ENCODE results near the gene DNAJC10.
A peak's percentile ranks its signal among the peaks of the same experiment; 100 is the strongest.

DNAJC10 gene

GRCh38 chr2:182694189-182694588, 21.9 kb upstream of the DNAJC10 start:
- no peak for TF ChIP-seq Cebpa-rat (IDR thresholded peaks at IDR 0.05)
- no peaks in the 10 kb centered on the region for H3K4me1 ChIP-seq
- H3K4me3 ChIP-seq, result no peak overlapping the region
- no peaks in the 10 kb centered on the region for H3K9me3 ChIP-seq
- no peaks in the 10 kb centered on the region for H3K27me3 ChIP-seq
- no peak overlapping the region for H3K9ac ChIP-seq
- H3K36me3 ChIP-seq, result no peaks in the 10 kb centered on the region
- no peak overlapping the region for H3K4me2 ChIP-seq
- H4K20me1 ChIP-seq, result no peaks in the 10 kb centered on the region
- H3K27ac ChIP-seq, result no peak overlapping the region

- Histone ChIP-seq H3K4me2 (no peak overlapping the region), H4K20me1 (no peaks in the 10 kb centered on the region), H3K27ac (no peak overlapping the region), H3K27me3 (no peaks in the 10 kb centered on the region), H3K4me3 (no peak overlapping the region), H3K36me3 (no peaks in the 10 kb centered on the region), H3K9me3 (no peaks in the 10 kb centered on the region), H3K9ac (no peak overlapping the region), H3K4me1 (no peaks in the 10 kb centered on the region)
- no peak for TF ChIP-seq Cebpa-rat (IDR thresholded peaks at IDR 0.05)
Observed at GRCh38 chr2:182695776-182696175, 20.3 kb upstream of the DNAJC10 start.

GRCh38 chr2:182698671-182699070, 17.4 kb upstream of the DNAJC10 start:
- H3K36me3 ChIP-seq, result no peaks in the 10 kb centered on the region
- no peaks in the 10 kb centered on the region for H4K20me1 ChIP-seq

GRCh38 chr2:182705761-182706160, 10.3 kb upstream of the DNAJC10 start:
- H3K9me3 ChIP-seq, result no peaks in the 10 kb centered on the region
- H3K9ac ChIP-seq, result no peak overlapping the region
- H3K36me3 ChIP-seq, result no peaks in the 10 kb centered on the region
- no peaks in the 10 kb centered on the region for H3K27me3 ChIP-seq
- TF ChIP-seq Cebpa-rat (IDR thresholded peaks at IDR 0.05), result no peak
- no peaks in the 10 kb centered on the region for H4K20me1 ChIP-seq
- no peaks in the 10 kb centered on the region for H3K4me1 ChIP-seq
- H3K27ac ChIP-seq, result no peak overlapping the region
- H3K4me3 ChIP-seq, result no peak overlapping the region
- H3K4me2 ChIP-seq, result no peak overlapping the region

More at GRCh38 chr2:182698671-182699070, 17.4 kb upstream of the DNAJC10 start:
- Histone ChIP-seq H3K27me3 (no peaks in the 10 kb centered on the region), H3K4me3 (no peak overlapping the region), H3K4me2 (no peak overlapping the region), H3K4me1 (no peaks in the 10 kb centered on the region), H3K9me3 (no peaks in the 10 kb centered on the region), H3K9ac (no peak overlapping the region), H3K27ac (no peak overlapping the region)
- no peak for TF ChIP-seq Cebpa-rat (IDR thresholded peaks at IDR 0.05)

GRCh38 chr2:182706751-182707150, 9.3 kb upstream of the DNAJC10 start:
- Histone ChIP-seq H3K27ac (no peak overlapping the region), H4K20me1 (no peaks in the 10 kb centered on the region), H3K4me3 (no peak overlapping the region), H3K4me1 (no peaks in the 10 kb centered on the region), H3K27me3 (no peaks in the 10 kb centered on the region), H3K36me3 (no peaks in the 10 kb centered on the region), H3K4me2 (no peak overlapping the region), H3K9me3 (no peaks in the 10 kb centered on the region), H3K9ac (no peak overlapping the region)
- TF ChIP-seq Cebpa-rat (IDR thresholded peaks at IDR 0.05), result no peak

- Histone ChIP-seq H3K4me1 (peaks cover 53% of the 10 kb centered on the region), H3K4me3 (no peak overlapping the region), H3K36me3 (no peaks in the 10 kb centered on the region), H3K9me3 (no peaks in the 10 kb centered on the region), H4K20me1 (no peaks in the 10 kb centered on the region), H3K27me3 (no peaks in the 10 kb centered on the region), H3K4me2 (peak overlapping the region; percentile 96), H3K27ac (no peak overlapping the region), H3K9ac (no peak overlapping the region)
- no peak for TF ChIP-seq Cebpa-rat (IDR thresholded peaks at IDR 0.05)
Observed at GRCh38 chr2:182713601-182714000, 2.5 kb upstream of the DNAJC10 start.

GRCh38 chr2:182715121-182715891, 751 bp upstream of the DNAJC10 start:
- H3K27me3 ChIP-seq, result no peaks in the 10 kb centered on the region
- peak overlapping the region; percentile 80 for H3K9ac ChIP-seq
- H3K4me3 ChIP-seq, result peak overlapping the region; percentile 86
- no peaks in the 10 kb centered on the region for H4K20me1 ChIP-seq
- peak overlapping the region; percentile 82 for H3K27ac ChIP-seq
- H3K36me3 ChIP-seq, result peaks cover 4% of the 10 kb centered on the region; the same call in 1 of the 2 replicates
- no peaks in the 10 kb centered on the region for H3K9me3 ChIP-seq
- no peak for TF ChIP-seq Cebpa-rat (IDR thresholded peaks at IDR 0.05)
- H3K4me2 ChIP-seq, result peak overlapping the region; percentile 96
- peaks cover 60% of the 10 kb centered on the region for H3K4me1 ChIP-seq

GRCh38 chr2:182716650-182716979, 558 bp downstream of the DNAJC10 start:
- H3K27ac ChIP-seq, result peak overlapping the region; percentile 82
- H3K9ac ChIP-seq, result peak overlapping the region; percentile 80
- no peaks in the 10 kb centered on the region for H4K20me1 ChIP-seq
- H3K4me3 ChIP-seq, result peak overlapping the region; percentile 86
- H3K36me3 ChIP-seq, result peaks cover 16% of the 10 kb centered on the region; the same call in 1 of the 2 replicates
- no peak for TF ChIP-seq Cebpa-rat (IDR thresholded peaks at IDR 0.05)
- peak overlapping the region; percentile 96 for H3K4me2 ChIP-seq
- no peaks in the 10 kb centered on the region for H3K9me3 ChIP-seq
- H3K4me1 ChIP-seq, result peaks cover 60% of the 10 kb centered on the region
- H3K27me3 ChIP-seq, result no peaks in the 10 kb centered on the region

- Histone ChIP-seq H3K9ac (no peak overlapping the region; the same call in 1 of the 2 replicates), H3K4me1 (peaks cover 60% of the 10 kb centered on the region), H4K20me1 (no peaks in the 10 kb centered on the region), H3K4me2 (peak overlapping the region; percentile 96), H3K27ac (peak overlapping the region; percentile 82; the same call in 1 of the 2 replicates), H3K36me3 (peaks cover 19% of the 10 kb centered on the region; the same call in 1 of the 2 replicates), H3K4me3 (peak overlapping the region; percentile 86), H3K27me3 (no peaks in the 10 kb centered on the region), H3K9me3 (no peaks in the 10 kb centered on the region)
- no peak for TF ChIP-seq Cebpa-rat (IDR thresholded peaks at IDR 0.05)
Observed at GRCh38 chr2:182717416-182717815, 1.4 kb downstream of the DNAJC10 start.

GRCh38 chr2:182717816-182718215, 1.8 kb downstream of the DNAJC10 start:
- H3K9me3 ChIP-seq, result no peaks in the 10 kb centered on the region
- 0 out of 2 replicates have a peak overlapping the region, but pooled peaks have one; percentile 82 for H3K27ac ChIP-seq
- H3K4me2 ChIP-seq, result peak overlapping the region; percentile 96
- H4K20me1 ChIP-seq, result no peaks in the 10 kb centered on the region
- H3K9ac ChIP-seq, result no peak overlapping the region; the same call in 1 of the 2 replicates
- peaks cover 23% of the 10 kb centered on the region for H3K36me3 ChIP-seq
- H3K4me1 ChIP-seq, result peaks cover 56% of the 10 kb centered on the region
- TF ChIP-seq Cebpa-rat (IDR thresholded peaks at IDR 0.05), result no peak
- no peaks in the 10 kb centered on the region for H3K27me3 ChIP-seq
- H3K4me3 ChIP-seq, result peak overlapping the region; percentile 86
